CD4-positive, alpha-beta T cell treated with Interleukin-12 subunit alpha and Interleukin-12 subunit beta, for 1 hour (primary cell): ENCODE results near the gene ZNF555.
A peak's percentile ranks its signal among the peaks of the same experiment; 100 is the strongest.
"Not testable (repeated sequence)": the region's sequence is repeated elsewhere in the genome, so short reads cannot be mapped to it uniquely, and the experiment has no call there.

Experiments used
- DNase-seq: peaks from one replicate; pipeline ENCODE4 v3.0.0-alpha.2; 2020

ZNF555 gene

GRCh38 chr19:2872175-2872574 lies 30.9 kb downstream of the ZNF555 start:
- DNase-seq = peak; percentile 25

DNA sequence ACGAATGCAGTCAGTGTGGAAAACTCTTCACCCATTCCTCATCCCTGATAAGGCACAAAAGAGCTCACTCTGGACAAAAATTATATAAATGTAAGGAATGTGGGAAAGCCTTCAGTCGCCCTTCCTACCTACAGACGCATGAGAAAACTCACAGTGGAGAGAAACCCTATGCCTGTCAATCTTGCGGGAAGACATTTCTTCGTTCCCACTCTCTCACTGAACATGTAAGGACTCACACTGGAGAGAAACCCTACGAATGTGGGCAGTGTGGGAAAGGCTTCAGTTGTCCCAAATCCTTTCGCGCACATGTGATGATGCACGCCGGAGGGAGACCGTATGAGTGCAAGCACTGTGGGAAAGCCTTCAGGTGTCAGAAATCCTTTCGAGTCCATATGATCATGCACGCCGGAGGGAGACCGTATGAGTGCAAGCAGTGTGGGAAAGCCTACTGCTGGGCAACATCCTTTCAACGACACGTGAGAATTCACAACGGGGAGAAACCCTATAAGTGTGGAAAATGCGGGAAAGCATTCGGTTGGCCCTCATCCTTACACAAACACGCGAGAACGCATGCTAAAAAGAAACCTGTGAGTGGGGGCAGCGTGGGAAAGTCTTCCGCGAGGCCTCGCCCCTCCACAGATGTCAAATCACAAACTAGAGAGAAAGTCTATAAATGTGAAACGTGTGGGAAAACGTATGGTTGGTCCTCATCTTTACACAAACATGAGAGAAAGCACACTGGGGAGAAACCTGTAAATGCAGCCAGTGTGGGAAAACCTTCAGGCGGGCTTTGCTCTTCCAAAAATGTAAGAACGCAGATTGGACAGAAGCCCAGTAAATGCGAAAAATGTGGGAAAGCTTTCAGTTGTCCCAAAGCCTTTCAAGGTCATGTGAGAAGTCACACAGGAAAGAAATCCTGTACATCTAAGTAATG lies 36.4 kb downstream of the ZNF555 start:
- DNase-seq = no peak

- DNase-seq = no peak
Measured at GRCh38 chr19:2883686-2884439, 42.6 kb downstream of the ZNF555 start.

GRCh38 chr19:2885736-2886135 lies 44.5 kb downstream of the ZNF555 start:
- DNase-seq = no peak

DNA sequence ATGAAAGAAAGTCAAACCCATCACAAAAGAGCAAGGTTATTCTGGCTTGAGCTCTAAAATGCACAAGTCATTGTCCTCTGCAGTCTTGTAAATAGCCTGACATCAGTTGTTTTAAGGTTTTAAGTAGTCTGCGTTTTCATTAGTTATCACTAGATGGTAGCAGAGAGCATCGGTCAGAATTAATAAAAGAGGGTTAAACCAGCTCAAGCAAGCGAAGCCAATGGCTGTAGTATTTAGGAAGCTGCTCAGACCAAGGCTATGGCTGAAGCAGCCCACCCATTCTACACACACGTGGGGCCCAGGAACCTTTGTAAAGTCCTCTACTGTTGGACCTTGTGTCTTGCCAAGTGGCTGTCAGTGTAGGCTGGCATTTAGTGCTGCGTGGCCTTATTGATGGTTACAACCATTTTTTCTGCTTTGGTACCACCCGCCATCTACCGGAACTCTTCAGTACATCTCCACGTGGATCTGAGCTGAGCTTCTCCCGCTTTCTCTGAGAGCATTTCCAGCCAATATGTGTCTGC lies 46.2 kb downstream of the ZNF555 start:
- peak; percentile 56 for DNase-seq

GRCh38 chr19:2888731-2889224 lies 47.5 kb downstream of the ZNF555 start:
- DNase-seq = peak; percentile 64

DNA sequence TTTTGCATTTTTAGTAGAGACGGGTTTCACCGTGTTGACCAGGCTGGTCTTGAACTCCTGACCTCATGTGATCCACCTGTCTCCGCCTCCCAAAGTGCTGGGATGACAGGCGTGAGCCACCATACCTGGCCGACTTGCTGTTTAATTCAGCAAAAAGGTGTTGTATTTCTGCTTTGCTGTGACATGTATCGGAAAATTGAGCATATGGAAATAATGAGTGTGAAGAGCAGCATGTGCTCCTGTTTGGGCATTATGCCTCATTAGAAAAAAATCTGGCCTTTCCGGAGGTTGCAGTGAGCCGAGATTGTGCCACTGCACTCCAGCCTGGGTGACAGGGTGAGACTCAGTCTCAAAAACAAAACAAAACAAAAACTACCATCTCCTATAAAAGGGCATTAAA lies 49.3 kb downstream of the ZNF555 start:
- not testable (repeated sequence) for DNase-seq

DNA sequence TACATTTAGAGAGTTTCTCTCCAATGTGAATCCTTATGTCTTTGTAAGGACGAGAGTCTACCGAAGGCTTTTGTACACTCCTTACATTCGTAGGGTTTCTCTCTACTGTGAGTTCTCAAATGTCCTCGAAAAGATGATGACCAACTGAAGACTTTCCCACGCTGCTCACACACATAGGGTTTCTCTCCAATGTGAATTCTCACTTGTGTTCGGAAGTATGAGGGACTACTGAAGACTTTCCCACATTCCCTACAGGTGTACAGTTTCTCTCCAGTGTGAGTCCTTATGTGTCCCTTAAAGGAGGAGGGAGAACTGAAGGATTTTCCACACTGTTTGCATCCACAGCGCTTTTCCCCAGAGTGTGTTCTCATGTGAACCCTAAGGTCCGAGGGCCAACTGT lies 55.4 kb downstream of the ZNF555 start:
- DNase-seq = no peak

DNA sequence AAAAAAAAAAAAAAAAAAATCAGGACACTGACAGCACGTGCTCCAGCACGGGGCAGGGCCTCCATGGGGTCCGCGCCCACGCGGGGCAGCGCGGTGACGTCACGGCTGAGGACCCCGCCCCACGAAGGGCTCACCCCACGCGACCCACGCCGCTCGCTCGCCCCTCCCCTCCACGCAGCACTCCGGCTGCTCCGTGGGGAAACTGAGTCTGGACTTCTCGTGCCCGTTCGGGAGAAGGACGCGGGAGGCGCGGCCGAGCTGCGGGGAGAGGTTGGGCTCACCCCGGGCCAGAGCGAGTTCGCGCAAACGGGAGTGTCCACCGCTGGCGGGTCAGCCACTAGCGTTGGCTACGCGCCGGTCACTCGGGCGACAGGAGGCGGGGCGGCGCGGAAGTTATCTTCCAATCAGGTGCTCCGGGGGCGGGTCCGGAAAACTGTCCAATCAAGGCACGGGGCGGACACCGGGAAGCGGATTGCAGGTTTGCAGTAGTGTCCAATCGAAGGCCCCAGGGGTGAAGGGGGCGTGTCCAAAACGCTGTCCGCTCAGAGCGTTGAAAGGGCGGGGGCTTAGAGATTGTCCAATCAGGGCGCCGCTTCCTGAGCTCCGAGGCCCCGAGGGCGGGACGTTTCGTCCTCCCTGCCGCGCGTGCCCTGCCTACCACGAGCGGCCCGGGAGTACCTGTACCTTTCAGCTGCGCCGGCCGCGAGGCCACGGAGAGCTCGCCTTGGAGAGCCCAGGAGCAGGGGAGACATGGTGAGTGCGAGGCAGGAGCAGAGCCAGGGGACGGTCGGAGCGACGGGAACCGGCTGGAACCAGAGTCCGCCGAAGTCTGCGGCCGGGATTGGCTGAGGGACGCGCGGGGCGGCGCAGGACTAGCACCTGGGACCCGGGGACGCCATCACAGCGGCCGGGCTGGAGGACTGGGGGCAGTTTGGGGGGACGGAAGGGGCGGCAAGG lies 59.3 kb downstream of the ZNF555 start, which contains the start of gene ZNF57:
Gene ZNF57 (plus strand): TSS at position 633 of the 957 bp plus-strand sequence. CDS start 118 bp downstream, at position 751.
- peak; percentile 98 for DNase-seq

DNA sequence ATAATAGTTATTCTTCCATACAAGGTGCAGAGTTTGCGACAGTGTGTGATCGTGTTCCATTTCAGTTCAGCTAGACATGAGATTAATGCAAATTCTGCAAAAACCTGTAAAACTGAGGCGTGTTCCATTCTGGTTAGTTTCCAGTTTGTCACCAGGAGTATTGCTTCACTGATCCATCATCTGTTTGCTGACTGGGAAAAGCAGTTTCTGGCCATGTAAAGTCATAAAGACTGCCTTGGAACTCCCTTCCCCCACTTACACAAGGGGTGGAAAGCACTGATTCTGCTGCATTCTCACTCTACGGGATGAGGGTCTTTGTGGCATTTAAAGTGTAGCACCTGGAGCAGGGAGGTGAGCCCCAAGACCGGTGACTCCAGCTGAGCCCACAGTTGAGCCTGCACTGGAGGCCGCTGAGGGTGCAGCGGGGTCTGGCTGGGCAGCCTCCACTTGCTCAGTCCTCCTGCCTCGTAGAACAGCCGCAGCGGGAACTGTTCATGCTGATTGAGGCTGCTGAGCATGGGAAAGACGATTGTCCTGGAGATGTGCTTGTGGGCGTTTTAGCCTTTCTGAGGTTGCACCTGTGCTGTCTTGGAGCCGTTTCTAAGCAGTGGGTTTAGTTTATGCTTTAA lies 61.4 kb downstream of the ZNF555 start:
- DNase-seq = no peak

DNA sequence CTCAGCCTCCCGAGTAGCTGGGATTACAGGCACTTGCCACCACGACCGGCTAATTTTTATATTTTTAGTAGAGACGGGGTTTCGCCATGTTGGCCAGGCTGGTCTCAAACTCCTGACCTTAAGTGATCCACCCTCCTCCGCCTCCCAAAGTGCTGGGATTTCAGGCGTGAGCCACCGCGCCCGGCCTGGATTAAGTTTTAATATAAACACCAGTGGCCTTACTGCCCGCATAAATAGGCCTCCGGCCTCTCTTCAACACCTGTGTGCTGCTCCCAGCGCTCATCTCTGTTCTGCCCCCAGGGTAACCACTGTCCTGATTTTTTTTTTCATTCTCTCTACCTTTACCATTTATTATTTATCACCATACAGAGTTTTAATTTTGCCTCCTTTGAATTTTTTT lies 62.1 kb downstream of the ZNF555 start:
- DNase-seq = not testable (repeated sequence)

DNA sequence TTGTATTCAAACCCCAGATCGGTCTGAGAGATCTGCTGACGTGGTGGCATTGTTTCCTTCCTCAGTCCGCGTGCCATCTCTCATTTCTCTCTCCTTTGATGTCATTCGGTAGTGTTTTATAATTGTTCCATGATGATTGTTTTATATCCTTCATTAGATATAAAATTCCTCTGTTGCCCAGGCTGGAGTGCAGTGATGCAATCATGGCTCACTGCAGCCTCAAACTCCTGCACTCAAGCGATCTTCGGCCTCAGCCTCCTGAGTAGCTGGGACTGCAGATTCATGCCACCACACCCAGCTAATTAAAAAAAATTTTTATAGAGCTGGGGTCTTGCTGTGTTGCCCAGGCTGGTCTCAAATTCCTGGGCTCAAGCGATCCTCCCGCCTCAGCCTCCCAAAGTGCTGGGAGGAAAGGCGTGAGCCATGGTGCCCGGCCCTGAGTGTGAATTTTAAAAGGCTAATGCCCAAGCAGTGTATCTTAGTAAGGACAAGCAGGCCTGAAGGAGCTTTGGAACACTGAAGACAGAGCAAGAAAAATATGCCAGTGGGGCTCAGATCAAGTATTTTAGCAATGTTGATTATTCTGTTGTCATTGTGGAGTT lies 64.7 kb downstream of the ZNF555 start:
- no peak for DNase-seq

GRCh38 chr19:2906631-2907195 lies 65.4 kb downstream of the ZNF555 start:
- DNase-seq = no peak
